ENCODE results near the gene CWC15.

Gene CWC15

GRCh38 chr11:94912806-94913205 lies 60.5 kb downstream of the CWC15 start:
- no peak for DNase-seq
